ENCODE measurements around the gene NEK9. TPM values are rescaled to one million over a fixed set of nuclear protein-coding genes. Genes with fewer than 3 reads are reported as not detected.

The NEK9 gene
- total and polyA plus RNA-seq, 2 experiments from 2014 or later = 16.3 to 31.1 TPM

DNA sequence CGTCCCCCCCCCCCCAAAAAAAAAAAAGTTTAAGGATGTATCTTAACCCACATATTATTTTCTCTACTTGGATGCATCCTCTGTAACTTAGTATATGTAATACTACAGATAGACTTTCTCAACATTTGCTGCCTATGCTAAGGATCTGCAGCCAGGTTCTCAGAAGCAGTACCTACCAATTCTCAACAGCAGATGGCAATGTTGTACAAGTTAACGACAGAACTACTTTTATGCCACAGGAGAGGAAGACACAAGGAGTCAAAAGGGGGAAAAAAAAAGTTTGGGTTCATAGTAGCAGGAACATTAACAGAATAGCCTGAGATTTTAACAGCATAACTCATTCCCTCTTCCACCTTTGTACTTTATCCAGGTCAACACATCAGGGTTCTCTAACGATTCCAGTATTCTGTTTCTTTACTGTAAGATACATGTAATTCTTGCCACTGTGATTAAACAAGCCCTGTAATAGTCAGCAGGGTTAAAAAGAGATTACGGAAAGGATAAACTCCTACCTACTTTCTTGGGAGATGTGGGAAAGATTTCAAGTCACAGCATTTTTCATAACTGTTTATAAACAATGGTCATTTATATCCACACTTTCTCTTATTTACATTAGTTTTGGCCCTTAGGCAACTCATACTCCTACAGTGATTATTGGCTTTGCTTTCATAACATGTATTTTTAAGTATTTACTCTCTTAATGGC, 5.7 kb upstream of the NEK9 start:
- Histone ChIP-seq H3F3A (replicated peaks; ENCODE audit: low read depth) (peaks cover 9% of the 10 kb centered on the region; the same call in 1 of the 2 replicates), H3K79me2 (replicated peaks; ENCODE audit: insufficient read depth) (no peaks in the 10 kb centered on the region), H3K4me3 (no peak overlapping the region), H2AFZ (no peak overlapping the region), H3K4me1 (ENCODE audit: insufficient read depth) (peaks cover 4% of the 10 kb centered on the region; the same call in 1 of the 2 replicates), H3K9me2 (ENCODE audit: insufficient read depth) (no peaks in the 10 kb centered on the region), H3K27ac (ENCODE audit: low read depth) (no peak overlapping the region), H3K27me3 (ENCODE audit: insufficient read depth) (no peaks in the 10 kb centered on the region), H3K4me2 (no peak overlapping the region), H4K20me1 (replicated peaks; ENCODE audit: insufficient read depth) (no peaks in the 10 kb centered on the region), H3K36me3 (ENCODE audit: insufficient read depth) (peaks cover 14% of the 10 kb centered on the region)
- TF ChIP-seq ZNF331 (CRISPR knock-in tag; IDR thresholded peaks at IDR 0.05; ENCODE audit: low read depth) = no peak
- TF ChIP-seq, protein P1, sequence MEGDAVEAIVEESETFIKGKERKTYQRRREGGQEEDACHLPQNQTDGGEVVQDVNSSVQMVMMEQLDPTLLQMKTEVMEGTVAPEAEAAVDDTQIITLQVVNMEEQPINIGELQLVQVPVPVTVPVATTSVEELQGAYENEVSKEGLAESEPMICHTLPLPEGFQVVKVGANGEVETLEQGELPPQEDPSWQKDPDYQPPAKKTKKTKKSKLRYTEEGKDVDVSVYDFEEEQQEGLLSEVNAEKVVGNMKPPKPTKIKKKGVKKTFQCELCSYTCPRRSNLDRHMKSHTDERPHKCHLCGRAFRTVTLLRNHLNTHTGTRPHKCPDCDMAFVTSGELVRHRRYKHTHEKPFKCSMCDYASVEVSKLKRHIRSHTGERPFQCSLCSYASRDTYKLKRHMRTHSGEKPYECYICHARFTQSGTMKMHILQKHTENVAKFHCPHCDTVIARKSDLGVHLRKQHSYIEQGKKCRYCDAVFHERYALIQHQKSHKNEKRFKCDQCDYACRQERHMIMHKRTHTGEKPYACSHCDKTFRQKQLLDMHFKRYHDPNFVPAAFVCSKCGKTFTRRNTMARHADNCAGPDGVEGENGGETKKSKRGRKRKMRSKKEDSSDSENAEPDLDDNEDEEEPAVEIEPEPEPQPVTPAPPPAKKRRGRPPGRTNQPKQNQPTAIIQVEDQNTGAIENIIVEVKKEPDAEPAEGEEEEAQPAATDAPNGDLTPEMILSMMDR (conservative IDR thresholded peaks at IDR 0.05; ENCODE audit: low read depth in 2 of 2) = peak; percentile 88 to 91
- Mint-ChIP-seq H3K27ac (no peak overlapping the region), H3K36me3 (ENCODE audit: low read depth) (peaks cover 35% of the 10 kb centered on the region), H3K4me1 (peaks cover 5% of the 10 kb centered on the region), H3K27me3 (ENCODE audit: insufficient read depth, low read depth, poor library complexity) (no peaks in the 10 kb centered on the region), H3K9me3 (peaks cover 11% of the 10 kb centered on the region), H3K4me3 (no peak overlapping the region)
- ATAC-seq (peak; percentile 89), DNase-seq (ENCODE audit: low spot score) (peak; percentile 87)

DNA sequence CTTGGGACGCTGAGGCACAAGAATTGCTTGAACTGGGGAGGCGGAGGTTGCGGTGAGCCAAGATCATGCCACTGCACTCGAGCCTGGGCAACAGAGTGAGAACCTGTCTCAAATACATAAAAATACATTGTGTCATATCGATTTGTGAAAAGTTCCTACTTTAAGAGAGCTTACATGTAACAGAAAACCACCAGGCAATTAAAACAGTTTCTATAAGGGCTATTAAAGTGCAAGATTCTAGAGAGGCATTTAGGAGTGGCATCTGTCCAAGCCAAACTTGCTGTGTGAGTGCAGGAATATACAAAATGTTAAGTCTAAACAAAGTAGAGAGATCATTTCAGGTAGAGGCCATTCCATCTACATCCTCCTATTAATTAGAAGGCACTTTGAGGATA, 1.7 kb upstream of the NEK9 start:
- peaks cover 15% of the 10 kb centered on the region for H3K4me1 ChIP-seq (ENCODE audit: insufficient read depth)
- peaks cover under 1% of the 10 kb centered on the region; the same call in 1 of the 2 replicates for H3K36me3 ChIP-seq (ENCODE audit: insufficient read depth)
- no peak for DNase-seq (ENCODE audit: low spot score)
- no peaks in the 10 kb centered on the region; the same call in 1 of the 2 replicates for H4K20me1 ChIP-seq (replicated peaks; ENCODE audit: insufficient read depth)
- peaks cover 4% of the 10 kb centered on the region; the same call in 2 of the 3 replicates for H3K9me3 Mint-ChIP-seq
- no peak overlapping the region for H3K27ac Mint-ChIP-seq
- H3K4me2 ChIP-seq = no peak overlapping the region
- H3K9me2 ChIP-seq (ENCODE audit: insufficient read depth) = no peaks in the 10 kb centered on the region
- peak overlapping the region; percentile 38; the same call in 2 of the 3 replicates for H3K4me3 Mint-ChIP-seq
- H3K27me3 Mint-ChIP-seq (ENCODE audit: insufficient read depth, low read depth, poor library complexity) = peaks cover 5% of the 10 kb centered on the region
- H3K27ac ChIP-seq (ENCODE audit: low read depth) = no peak overlapping the region
- no peak overlapping the region for H2AFZ ChIP-seq
- no peak for ATAC-seq
- peaks cover 14% of the 10 kb centered on the region for H3K36me3 Mint-ChIP-seq (ENCODE audit: low read depth)
- no peaks in the 10 kb centered on the region for H3K27me3 ChIP-seq (ENCODE audit: insufficient read depth)
- peaks cover 10% of the 10 kb centered on the region for H3K79me2 ChIP-seq (replicated peaks; ENCODE audit: insufficient read depth)
- H3F3A ChIP-seq (replicated peaks; ENCODE audit: low read depth) = peaks cover 9% of the 10 kb centered on the region; the same call in 1 of the 2 replicates
- peaks cover 22% of the 10 kb centered on the region for H3K4me1 Mint-ChIP-seq
- no peak overlapping the region for H3K4me3 ChIP-seq
- TF ChIP-seq EZH2 (IDR thresholded peaks at IDR 0.05; ENCODE audit: low read depth, unreplicated experiment) (no peak), ZNF114 (CRISPR knock-in tag; IDR thresholded peaks at IDR 0.05) (no peak), NANOG (IDR thresholded peaks at IDR 0.05; ENCODE audit: borderline replicate concordance) (no peak), STAT1 (IDR thresholded peaks at IDR 0.05; ENCODE audit: unreplicated experiment) (no peak), POLR2AphosphoS5 (IDR thresholded peaks at IDR 0.05; ENCODE audit: low read depth) (no peak)
- TF ChIP-seq, protein P2, sequence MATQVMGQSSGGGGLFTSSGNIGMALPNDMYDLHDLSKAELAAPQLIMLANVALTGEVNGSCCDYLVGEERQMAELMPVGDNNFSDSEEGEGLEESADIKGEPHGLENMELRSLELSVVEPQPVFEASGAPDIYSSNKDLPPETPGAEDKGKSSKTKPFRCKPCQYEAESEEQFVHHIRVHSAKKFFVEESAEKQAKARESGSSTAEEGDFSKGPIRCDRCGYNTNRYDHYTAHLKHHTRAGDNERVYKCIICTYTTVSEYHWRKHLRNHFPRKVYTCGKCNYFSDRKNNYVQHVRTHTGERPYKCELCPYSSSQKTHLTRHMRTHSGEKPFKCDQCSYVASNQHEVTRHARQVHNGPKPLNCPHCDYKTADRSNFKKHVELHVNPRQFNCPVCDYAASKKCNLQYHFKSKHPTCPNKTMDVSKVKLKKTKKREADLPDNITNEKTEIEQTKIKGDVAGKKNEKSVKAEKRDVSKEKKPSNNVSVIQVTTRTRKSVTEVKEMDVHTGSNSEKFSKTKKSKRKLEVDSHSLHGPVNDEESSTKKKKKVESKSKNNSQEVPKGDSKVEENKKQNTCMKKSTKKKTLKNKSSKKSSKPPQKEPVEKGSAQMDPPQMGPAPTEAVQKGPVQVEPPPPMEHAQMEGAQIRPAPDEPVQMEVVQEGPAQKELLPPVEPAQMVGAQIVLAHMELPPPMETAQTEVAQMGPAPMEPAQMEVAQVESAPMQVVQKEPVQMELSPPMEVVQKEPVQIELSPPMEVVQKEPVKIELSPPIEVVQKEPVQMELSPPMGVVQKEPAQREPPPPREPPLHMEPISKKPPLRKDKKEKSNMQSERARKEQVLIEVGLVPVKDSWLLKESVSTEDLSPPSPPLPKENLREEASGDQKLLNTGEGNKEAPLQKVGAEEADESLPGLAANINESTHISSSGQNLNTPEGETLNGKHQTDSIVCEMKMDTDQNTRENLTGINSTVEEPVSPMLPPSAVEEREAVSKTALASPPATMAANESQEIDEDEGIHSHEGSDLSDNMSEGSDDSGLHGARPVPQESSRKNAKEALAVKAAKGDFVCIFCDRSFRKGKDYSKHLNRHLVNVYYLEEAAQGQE (IDR thresholded peaks at IDR 0.05; ENCODE audit: unreplicated experiment) = no peak
- TF ChIP-seq, protein P3, sequence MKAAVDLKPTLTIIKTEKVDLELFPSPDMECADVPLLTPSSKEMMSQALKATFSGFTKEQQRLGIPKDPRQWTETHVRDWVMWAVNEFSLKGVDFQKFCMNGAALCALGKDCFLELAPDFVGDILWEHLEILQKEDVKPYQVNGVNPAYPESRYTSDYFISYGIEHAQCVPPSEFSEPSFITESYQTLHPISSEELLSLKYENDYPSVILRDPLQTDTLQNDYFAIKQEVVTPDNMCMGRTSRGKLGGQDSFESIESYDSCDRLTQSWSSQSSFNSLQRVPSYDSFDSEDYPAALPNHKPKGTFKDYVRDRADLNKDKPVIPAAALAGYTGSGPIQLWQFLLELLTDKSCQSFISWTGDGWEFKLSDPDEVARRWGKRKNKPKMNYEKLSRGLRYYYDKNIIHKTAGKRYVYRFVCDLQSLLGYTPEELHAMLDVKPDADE (IDR thresholded peaks at IDR 0.05) = no peak
